Muscle of arm (tissue), 12 donors: Measurements from ENCODE around the gene LSMEM2. TPM values are rescaled to one million over a fixed set of nuclear protein-coding genes. Genes with fewer than 3 reads are reported as not detected.

Experiments
- polyA plus RNA-seq, 12 donors: library from polyadenylated mRNA; unstranded; fragments of 120-200 nt; gene quantifications; one replicate each; pipeline ENCODE4 v1.2.1, GENCODE V29; 2013; ENCODE audit not compliant: insufficient read length in 12 of 12

Gene LSMEM2
- polyA plus RNA-seq, 12 donors, result 8.2 to 40.8 (median 26.1) TPM; not detected in 1

Other genes starting within 250 kb of the LSMEM2 start
- 100 to 1,000 TPM in 11 of 12 donors, not detected in 1; 122 to 278 (median 156) TPM for gene RBM5, start 190.2 kb upstream of the LSMEM2 start, polyA plus RNA-seq
- 10 to 100 TPM in 9 of 12 donors, 1 to 10 TPM in 2, not detected in 1; 6.4 to 70.8 (median 14.0) TPM for gene SEMA3F, start 123.8 kb upstream of the LSMEM2 start, polyA plus RNA-seq
- gene GNAT1, start 87.5 kb upstream of the LSMEM2 start, polyA plus RNA-seq, result under 1 TPM in 3 of 12 donors, not detected in 9; 0.08 to 0.23 (median 0.21) TPM
- 1 to 10 TPM in 10 of 12 donors, not detected in 2; 1.3 to 4.3 (median 3.1) TPM for gene SLC38A3, start 73.8 kb upstream of the LSMEM2 start, polyA plus RNA-seq
- 100 to 1,000 TPM; 153 to 270 (median 174) TPM for gene GNAI2, start 42.9 kb upstream of the LSMEM2 start, polyA plus RNA-seq
- 10 to 100 TPM in 11 of 12 donors, not detected in 1; 30.1 to 92.7 (median 35.2) TPM for gene SEMA3B, start 9.9 kb upstream of the LSMEM2 start, polyA plus RNA-seq
- gene IFRD2, start 13.3 kb downstream of the LSMEM2 start, polyA plus RNA-seq, result 10 to 100 TPM in 11 of 12 donors, not detected in 1; 33.8 to 53.7 (median 48.0) TPM
- 1 to 10 TPM in 10 of 12 donors, not detected in 2; 1.2 to 4.4 (median 2.1) TPM for gene HYAL3, start 20.3 kb downstream of the LSMEM2 start, polyA plus RNA-seq
- gene NAA80, start 20.3 kb downstream of the LSMEM2 start, polyA plus RNA-seq, result 10 to 100 TPM in 1 of 12 donors, 1 to 10 TPM in 9, not detected in 2; 4.5 to 12.5 (median 6.1) TPM
- gene HYAL1, start 24.5 kb downstream of the LSMEM2 start, polyA plus RNA-seq, result 1 to 10 TPM in 8 of 12 donors, under 1 TPM in 2, not detected in 2; 0.95 to 3.3 (median 1.8) TPM
- gene HYAL2, start 43.7 kb downstream of the LSMEM2 start, polyA plus RNA-seq, result 10 to 100 TPM in 11 of 12 donors, not detected in 1; 30.9 to 43.9 (median 36.9) TPM
- gene TUSC2, start 49.1 kb downstream of the LSMEM2 start, polyA plus RNA-seq, result 10 to 100 TPM in 11 of 12 donors, not detected in 1; 12.5 to 45.3 (median 15.9) TPM
- gene RASSF1, start 61.7 kb downstream of the LSMEM2 start, polyA plus RNA-seq, result 10 to 100 TPM in 11 of 12 donors, not detected in 1; 26.1 to 42.4 (median 33.0) TPM
- gene ZMYND10, start 66.6 kb downstream of the LSMEM2 start, polyA plus RNA-seq, result 1 to 10 TPM in 3 of 12 donors, under 1 TPM in 7, not detected in 2; 0.65 to 1.7 (median 0.83) TPM
- 10 to 100 TPM in 10 of 12 donors, 1 to 10 TPM in 1, not detected in 1; 7.5 to 21.8 (median 18.0) TPM for gene NPRL2, start 71.7 kb downstream of the LSMEM2 start, polyA plus RNA-seq
- 1 to 10 TPM in 10 of 12 donors, not detected in 2; 4.3 to 7.8 (median 6.7) TPM for gene CYB561D2, start 71.8 kb downstream of the LSMEM2 start, polyA plus RNA-seq
- 10 to 100 TPM in 11 of 12 donors, not detected in 1; 19.5 to 29.1 (median 22.9) TPM for gene TMEM115, start 80.4 kb downstream of the LSMEM2 start, polyA plus RNA-seq
- 10 to 100 TPM in 2 of 12 donors, 1 to 10 TPM in 9, not detected in 1; 5.0 to 12.5 (median 7.7) TPM for gene CACNA2D2, start 224.5 kb downstream of the LSMEM2 start, polyA plus RNA-seq